UCSD-AML1 (cell line): Measurements from ENCODE around the gene EEF2K.

Experiments
- DNase-seq: peaks from one replicate; lab custom pipeline; 2025; ENCODE audit not compliant: unreplicated experiment; lab: John Stamatoyannopoulos, UW

EEF2K gene

GRCh38 chr16:22239131-22239805 is 33.2 kb downstream of the EEF2K start:
- DNase-seq = no peak

- no peak for DNase-seq
Observed at GRCh38 chr16:22240023-22240710, 34.1 kb downstream of the EEF2K start.

- no peak for DNase-seq
Observed at GRCh38 chr16:22250522-22250921, 44.4 kb downstream of the EEF2K start.

GRCh38 chr16:22252317-22252716 is 46.2 kb downstream of the EEF2K start:
- no peak for DNase-seq

GRCh38 chr16:22253272-22253671 is 47.2 kb downstream of the EEF2K start:
- no peak for DNase-seq

GRCh38 chr16:22255335-22255734 is 49.3 kb downstream of the EEF2K start:
- no peak for DNase-seq

- no peak for DNase-seq
Observed at GRCh38 chr16:22257440-22257839, 51.4 kb downstream of the EEF2K start.

- no peak for DNase-seq
Observed at GRCh38 chr16:22260490-22260889, 54.4 kb downstream of the EEF2K start.

GRCh38 chr16:22262460-22262859 is 56.4 kb downstream of the EEF2K start:
- no peak for DNase-seq

- DNase-seq = no peak
Observed at GRCh38 chr16:22264786-22265185, 58.7 kb downstream of the EEF2K start.

- no peak for DNase-seq
Observed at GRCh38 chr16:22265351-22265750, 59.3 kb downstream of the EEF2K start.

GRCh38 chr16:22266546-22266945 is 60.5 kb downstream of the EEF2K start:
- no peak for DNase-seq

- DNase-seq = no peak
Observed at GRCh38 chr16:22267764-22268163, 61.7 kb downstream of the EEF2K start.

GRCh38 chr16:22270525-22270924 is 64.4 kb downstream of the EEF2K start:
- DNase-seq = no peak

- no peak for DNase-seq
Observed at GRCh38 chr16:22272870-22273650, 67.0 kb downstream of the EEF2K start.

GRCh38 chr16:22274916-22275315 is 68.8 kb downstream of the EEF2K start:
- no peak for DNase-seq

GRCh38 chr16:22278441-22279230 is 72.6 kb downstream of the EEF2K start:
- no peak for DNase-seq

GRCh38 chr16:22282254-22282892 is 76.3 kb downstream of the EEF2K start:
- no peak for DNase-seq

- no peak for DNase-seq
Observed at GRCh38 chr16:22284637-22285036, 78.6 kb downstream of the EEF2K start.

GRCh38 chr16:22285080-22285479 is 79.0 kb downstream of the EEF2K start:
- no peak for DNase-seq

GRCh38 chr16:22291020-22291419 is 84.9 kb downstream of the EEF2K start:
- no peak for DNase-seq
